ENCODE measurements around the gene TMTC1. TPM values are rescaled to one million over a fixed set of nuclear protein-coding genes. Genes with fewer than 3 reads are reported as not detected.

The TMTC1 gene
- polyA plus RNA-seq, 1 of the 3 experiments (the other 2 are of a cell fraction): 0.13 TPM

DNA sequence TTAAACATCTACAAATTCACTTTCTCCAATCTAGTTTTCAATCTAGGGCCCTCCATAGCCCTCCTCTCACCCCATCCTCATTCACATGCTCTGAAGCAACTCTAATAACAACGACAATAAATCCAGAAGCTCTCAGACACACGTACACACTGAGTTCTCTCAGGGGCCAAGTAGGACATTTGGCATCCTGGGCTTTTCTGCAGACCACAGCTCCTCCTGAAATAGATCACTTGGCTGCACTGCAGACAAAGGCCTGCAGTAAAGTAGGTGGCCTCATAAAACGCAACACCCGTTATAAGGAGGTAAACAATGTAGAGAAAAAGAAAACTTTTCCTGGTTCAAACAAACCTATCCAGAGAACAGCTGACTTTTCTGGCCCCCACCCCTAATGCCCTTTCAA, 111.2 kb downstream of the TMTC1 start:
- WGBS (ENCODE audit: low lambda C conversion rate): 59% methylated on average over 4 of the region's 4 CpGs
- no peak overlapping the region for H3K9ac ChIP-seq
- no peak overlapping the region for H3K27ac ChIP-seq (ENCODE audit: low read depth in 2 of 2, low read length in 1 of 2)
- no peaks in the 10 kb centered on the region for H3K36me3 ChIP-seq (replicated peaks in 1 of 2; ENCODE audit: control insufficient read depth in 1 of 2, insufficient read depth in 2 of 2, low read length in 1 of 2)
- no peaks in the 10 kb centered on the region for H3K9me2 ChIP-seq
- no peaks in the 10 kb centered on the region for H3K27me3 ChIP-seq (ENCODE audit: insufficient read depth)
- H4K20me1 ChIP-seq (ENCODE audit: insufficient read depth): no peaks in the 10 kb centered on the region
- H3F3A ChIP-seq (replicated peaks; ENCODE audit: insufficient read depth): no peaks in the 10 kb centered on the region
- no peaks in the 10 kb centered on the region for H3K79me2 ChIP-seq (ENCODE audit: insufficient read depth)
- H3K4me3 ChIP-seq (ENCODE audit: low read depth in 2 of 2, low read length in 1 of 2): no peak overlapping the region
- H3K4me2 ChIP-seq: no peak overlapping the region
- CTCF ChIA-PET: interaction anchor here (0.8 kb wide), 1 partner anchor 10 kb away, joined by 3 read pairs; no protein-coding TSS in a partner anchor
- POLR2A ChIA-PET: no interaction called here
- TF ChIP-seq SMC3 (IDR thresholded peaks at IDR 0.05; ENCODE audit: low read depth, low read length) (no peak), RXRA (IDR thresholded peaks at IDR 0.05; ENCODE audit: borderline replicate concordance, low read depth) (no peak), FOXM1 (IDR thresholded peaks at IDR 0.05; ENCODE audit: low read depth) (no peak), MEF2A (IDR thresholded peaks at IDR 0.05; ENCODE audit: borderline replicate concordance, low read depth) (no peak), JUND (IDR thresholded peaks at IDR 0.05) (no peak), MXI1 (IDR thresholded peaks at IDR 0.05; ENCODE audit: low read depth, low read length) (no peak), SIN3A (IDR thresholded peaks at IDR 0.05; ENCODE audit: borderline replicate concordance, low read depth, low read length) (no peak), POLR2AphosphoS5 (IDR thresholded peaks at IDR 0.05; ENCODE audit: low read depth, low read length) (no peak), GABPA (IDR thresholded peaks at IDR 0.05; ENCODE audit: low read depth) (no peak), RFX5 (IDR thresholded peaks at IDR 0.05; ENCODE audit: low read length) (no peak), FOXJ3 (CRISPR knock-in tag; IDR thresholded peaks at IDR 0.05) (no peak), NRF1 (IDR thresholded peaks at IDR 0.05; ENCODE audit: low read depth, low read length) (no peak)
- TF ChIP-seq, protein P1, sequence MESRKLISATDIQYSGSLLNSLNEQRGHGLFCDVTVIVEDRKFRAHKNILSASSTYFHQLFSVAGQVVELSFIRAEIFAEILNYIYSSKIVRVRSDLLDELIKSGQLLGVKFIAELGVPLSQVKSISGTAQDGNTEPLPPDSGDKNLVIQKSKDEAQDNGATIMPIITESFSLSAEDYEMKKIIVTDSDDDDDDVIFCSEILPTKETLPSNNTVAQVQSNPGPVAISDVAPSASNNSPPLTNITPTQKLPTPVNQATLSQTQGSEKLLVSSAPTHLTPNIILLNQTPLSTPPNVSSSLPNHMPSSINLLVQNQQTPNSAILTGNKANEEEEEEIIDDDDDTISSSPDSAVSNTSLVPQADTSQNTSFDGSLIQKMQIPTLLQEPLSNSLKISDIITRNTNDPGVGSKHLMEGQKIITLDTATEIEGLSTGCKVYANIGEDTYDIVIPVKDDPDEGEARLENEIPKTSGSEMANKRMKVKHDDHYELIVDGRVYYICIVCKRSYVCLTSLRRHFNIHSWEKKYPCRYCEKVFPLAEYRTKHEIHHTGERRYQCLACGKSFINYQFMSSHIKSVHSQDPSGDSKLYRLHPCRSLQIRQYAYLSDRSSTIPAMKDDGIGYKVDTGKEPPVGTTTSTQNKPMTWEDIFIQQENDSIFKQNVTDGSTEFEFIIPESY (IDR thresholded peaks at IDR 0.05; ENCODE audit: borderline replicate concordance, low read depth): no peak
- TF ChIP-seq, protein P2, sequence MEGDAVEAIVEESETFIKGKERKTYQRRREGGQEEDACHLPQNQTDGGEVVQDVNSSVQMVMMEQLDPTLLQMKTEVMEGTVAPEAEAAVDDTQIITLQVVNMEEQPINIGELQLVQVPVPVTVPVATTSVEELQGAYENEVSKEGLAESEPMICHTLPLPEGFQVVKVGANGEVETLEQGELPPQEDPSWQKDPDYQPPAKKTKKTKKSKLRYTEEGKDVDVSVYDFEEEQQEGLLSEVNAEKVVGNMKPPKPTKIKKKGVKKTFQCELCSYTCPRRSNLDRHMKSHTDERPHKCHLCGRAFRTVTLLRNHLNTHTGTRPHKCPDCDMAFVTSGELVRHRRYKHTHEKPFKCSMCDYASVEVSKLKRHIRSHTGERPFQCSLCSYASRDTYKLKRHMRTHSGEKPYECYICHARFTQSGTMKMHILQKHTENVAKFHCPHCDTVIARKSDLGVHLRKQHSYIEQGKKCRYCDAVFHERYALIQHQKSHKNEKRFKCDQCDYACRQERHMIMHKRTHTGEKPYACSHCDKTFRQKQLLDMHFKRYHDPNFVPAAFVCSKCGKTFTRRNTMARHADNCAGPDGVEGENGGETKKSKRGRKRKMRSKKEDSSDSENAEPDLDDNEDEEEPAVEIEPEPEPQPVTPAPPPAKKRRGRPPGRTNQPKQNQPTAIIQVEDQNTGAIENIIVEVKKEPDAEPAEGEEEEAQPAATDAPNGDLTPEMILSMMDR (IDR thresholded peaks at IDR 0.05): no peak
- TF ChIP-seq, protein P3, sequence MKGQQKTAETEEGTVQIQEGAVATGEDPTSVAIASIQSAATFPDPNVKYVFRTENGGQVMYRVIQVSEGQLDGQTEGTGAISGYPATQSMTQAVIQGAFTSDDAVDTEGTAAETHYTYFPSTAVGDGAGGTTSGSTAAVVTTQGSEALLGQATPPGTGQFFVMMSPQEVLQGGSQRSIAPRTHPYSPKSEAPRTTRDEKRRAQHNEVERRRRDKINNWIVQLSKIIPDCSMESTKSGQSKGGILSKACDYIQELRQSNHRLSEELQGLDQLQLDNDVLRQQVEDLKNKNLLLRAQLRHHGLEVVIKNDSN (IDR thresholded peaks at IDR 0.05; ENCODE audit: borderline replicate concordance, low read depth): no peak
- TF ChIP-seq, protein P4, sequence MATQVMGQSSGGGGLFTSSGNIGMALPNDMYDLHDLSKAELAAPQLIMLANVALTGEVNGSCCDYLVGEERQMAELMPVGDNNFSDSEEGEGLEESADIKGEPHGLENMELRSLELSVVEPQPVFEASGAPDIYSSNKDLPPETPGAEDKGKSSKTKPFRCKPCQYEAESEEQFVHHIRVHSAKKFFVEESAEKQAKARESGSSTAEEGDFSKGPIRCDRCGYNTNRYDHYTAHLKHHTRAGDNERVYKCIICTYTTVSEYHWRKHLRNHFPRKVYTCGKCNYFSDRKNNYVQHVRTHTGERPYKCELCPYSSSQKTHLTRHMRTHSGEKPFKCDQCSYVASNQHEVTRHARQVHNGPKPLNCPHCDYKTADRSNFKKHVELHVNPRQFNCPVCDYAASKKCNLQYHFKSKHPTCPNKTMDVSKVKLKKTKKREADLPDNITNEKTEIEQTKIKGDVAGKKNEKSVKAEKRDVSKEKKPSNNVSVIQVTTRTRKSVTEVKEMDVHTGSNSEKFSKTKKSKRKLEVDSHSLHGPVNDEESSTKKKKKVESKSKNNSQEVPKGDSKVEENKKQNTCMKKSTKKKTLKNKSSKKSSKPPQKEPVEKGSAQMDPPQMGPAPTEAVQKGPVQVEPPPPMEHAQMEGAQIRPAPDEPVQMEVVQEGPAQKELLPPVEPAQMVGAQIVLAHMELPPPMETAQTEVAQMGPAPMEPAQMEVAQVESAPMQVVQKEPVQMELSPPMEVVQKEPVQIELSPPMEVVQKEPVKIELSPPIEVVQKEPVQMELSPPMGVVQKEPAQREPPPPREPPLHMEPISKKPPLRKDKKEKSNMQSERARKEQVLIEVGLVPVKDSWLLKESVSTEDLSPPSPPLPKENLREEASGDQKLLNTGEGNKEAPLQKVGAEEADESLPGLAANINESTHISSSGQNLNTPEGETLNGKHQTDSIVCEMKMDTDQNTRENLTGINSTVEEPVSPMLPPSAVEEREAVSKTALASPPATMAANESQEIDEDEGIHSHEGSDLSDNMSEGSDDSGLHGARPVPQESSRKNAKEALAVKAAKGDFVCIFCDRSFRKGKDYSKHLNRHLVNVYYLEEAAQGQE (IDR thresholded peaks at IDR 0.05; ENCODE audit: low read depth, low read length): no peak
- TF ChIP-seq, protein P5, sequence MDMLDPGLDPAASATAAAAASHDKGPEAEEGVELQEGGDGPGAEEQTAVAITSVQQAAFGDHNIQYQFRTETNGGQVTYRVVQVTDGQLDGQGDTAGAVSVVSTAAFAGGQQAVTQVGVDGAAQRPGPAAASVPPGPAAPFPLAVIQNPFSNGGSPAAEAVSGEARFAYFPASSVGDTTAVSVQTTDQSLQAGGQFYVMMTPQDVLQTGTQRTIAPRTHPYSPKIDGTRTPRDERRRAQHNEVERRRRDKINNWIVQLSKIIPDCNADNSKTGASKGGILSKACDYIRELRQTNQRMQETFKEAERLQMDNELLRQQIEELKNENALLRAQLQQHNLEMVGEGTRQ (IDR thresholded peaks at IDR 0.05; ENCODE audit: borderline replicate concordance, low read depth, low read length): no peak
- DNase-seq: no peak
- H3K9me3 ChIP-seq: no peaks in the 10 kb centered on the region
- peaks cover 0 to 6% of the 10 kb centered on the region in 2 experiments; a peak in 1 of 4 replicates for H3K4me1 ChIP-seq (ENCODE audit: control insufficient read depth in 1 of 2, insufficient read depth in 2 of 2, low read depth in 1 of 2, low read length in 1 of 2)
- no peak overlapping the region for H2AFZ ChIP-seq (ENCODE audit: low read depth)
